ENCODE measurements around the gene PLAGL2.

DNA sequence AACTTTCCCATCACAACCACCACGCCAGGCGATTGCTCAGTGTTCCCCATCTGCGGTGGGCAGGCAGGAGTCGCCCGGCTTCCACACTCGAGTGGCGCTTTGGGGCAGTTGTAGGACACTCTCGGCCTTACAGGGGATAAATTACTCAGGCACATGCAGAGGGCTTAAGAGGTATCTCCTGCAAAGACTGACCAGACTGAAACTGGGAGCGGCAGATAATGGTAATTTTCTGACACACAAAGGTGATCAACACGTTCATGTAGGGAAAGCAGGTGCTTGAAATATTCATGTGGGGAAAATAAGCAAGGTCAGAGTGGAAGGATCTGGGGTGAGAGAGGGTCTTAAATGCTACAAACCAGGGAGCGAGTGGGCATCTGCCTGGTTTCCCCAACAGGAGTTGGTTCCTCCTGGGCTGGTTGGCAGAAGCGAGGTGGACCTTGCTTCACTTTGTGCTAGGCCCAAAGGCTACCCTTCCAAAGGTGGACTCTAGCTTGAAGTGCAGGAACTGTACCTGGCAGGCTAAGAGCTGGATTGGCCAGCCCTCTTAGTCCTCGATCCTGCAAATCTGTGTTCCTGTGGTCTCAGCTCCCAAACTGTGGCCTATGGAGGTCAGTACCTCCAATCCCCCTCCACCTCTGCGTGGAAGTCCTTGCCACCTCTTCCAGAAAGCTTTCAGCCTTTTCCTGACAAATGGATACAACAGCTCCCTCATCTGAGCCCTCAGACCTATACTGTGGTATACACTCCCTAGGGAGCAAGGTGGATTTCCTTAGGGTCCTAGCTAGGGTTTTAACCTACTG lies 16.7 kb downstream of the PLAGL2 start:
- no peak for TF ChIP-seq TAF1 (IDR thresholded peaks at IDR 0.05; ENCODE audit: low read depth)
- TF ChIP-seq, protein P1, sequence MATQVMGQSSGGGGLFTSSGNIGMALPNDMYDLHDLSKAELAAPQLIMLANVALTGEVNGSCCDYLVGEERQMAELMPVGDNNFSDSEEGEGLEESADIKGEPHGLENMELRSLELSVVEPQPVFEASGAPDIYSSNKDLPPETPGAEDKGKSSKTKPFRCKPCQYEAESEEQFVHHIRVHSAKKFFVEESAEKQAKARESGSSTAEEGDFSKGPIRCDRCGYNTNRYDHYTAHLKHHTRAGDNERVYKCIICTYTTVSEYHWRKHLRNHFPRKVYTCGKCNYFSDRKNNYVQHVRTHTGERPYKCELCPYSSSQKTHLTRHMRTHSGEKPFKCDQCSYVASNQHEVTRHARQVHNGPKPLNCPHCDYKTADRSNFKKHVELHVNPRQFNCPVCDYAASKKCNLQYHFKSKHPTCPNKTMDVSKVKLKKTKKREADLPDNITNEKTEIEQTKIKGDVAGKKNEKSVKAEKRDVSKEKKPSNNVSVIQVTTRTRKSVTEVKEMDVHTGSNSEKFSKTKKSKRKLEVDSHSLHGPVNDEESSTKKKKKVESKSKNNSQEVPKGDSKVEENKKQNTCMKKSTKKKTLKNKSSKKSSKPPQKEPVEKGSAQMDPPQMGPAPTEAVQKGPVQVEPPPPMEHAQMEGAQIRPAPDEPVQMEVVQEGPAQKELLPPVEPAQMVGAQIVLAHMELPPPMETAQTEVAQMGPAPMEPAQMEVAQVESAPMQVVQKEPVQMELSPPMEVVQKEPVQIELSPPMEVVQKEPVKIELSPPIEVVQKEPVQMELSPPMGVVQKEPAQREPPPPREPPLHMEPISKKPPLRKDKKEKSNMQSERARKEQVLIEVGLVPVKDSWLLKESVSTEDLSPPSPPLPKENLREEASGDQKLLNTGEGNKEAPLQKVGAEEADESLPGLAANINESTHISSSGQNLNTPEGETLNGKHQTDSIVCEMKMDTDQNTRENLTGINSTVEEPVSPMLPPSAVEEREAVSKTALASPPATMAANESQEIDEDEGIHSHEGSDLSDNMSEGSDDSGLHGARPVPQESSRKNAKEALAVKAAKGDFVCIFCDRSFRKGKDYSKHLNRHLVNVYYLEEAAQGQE (IDR thresholded peaks at IDR 0.05; ENCODE audit: borderline replicate concordance) = peak; percentile 16
- TF ChIP-seq, protein P2, sequence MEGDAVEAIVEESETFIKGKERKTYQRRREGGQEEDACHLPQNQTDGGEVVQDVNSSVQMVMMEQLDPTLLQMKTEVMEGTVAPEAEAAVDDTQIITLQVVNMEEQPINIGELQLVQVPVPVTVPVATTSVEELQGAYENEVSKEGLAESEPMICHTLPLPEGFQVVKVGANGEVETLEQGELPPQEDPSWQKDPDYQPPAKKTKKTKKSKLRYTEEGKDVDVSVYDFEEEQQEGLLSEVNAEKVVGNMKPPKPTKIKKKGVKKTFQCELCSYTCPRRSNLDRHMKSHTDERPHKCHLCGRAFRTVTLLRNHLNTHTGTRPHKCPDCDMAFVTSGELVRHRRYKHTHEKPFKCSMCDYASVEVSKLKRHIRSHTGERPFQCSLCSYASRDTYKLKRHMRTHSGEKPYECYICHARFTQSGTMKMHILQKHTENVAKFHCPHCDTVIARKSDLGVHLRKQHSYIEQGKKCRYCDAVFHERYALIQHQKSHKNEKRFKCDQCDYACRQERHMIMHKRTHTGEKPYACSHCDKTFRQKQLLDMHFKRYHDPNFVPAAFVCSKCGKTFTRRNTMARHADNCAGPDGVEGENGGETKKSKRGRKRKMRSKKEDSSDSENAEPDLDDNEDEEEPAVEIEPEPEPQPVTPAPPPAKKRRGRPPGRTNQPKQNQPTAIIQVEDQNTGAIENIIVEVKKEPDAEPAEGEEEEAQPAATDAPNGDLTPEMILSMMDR (IDR thresholded peaks at IDR 0.05; ENCODE audit: poor library complexity, severe bottlenecking) = no peak
- TF ChIP-seq RAD21 (conservative IDR thresholded peaks at IDR 0.05) = no peak
- TF ChIP-seq EP300 (conservative IDR thresholded peaks at IDR 0.05; ENCODE audit: poor library complexity, severe bottlenecking) = no peak
- no peak for TF ChIP-seq MXI1 (conservative IDR thresholded peaks at IDR 0.05; ENCODE audit: poor library complexity, severe bottlenecking)
- TF ChIP-seq POLR2AphosphoS5 (IDR thresholded peaks at IDR 0.05) = no peak
- no peak for TF ChIP-seq EZH2 (IDR thresholded peaks at IDR 0.05; ENCODE audit: borderline replicate concordance, insufficient read depth, low read length, poor library complexity, severe bottlenecking)

Measured in neural cell (in vitro differentiated cells).